ENCODE results near the gene APBA2.
A peak's percentile ranks its signal among the peaks of the same experiment; 100 is the strongest.

Gene APBA2

GRCh38 chr15:28980709-28981350 lies 95.1 kb downstream of the APBA2 start:
- CTCF ChIA-PET = interaction anchor here (0.6 kb wide), 1 partner anchor 124 kb away, joined by 3 read pairs; no protein-coding TSS in a partner anchor
- H3K4me1 ChIP-seq (ENCODE audit: control insufficient read depth, insufficient read depth, low read length) = no peaks in the 10 kb centered on the region
- H3K9me3 ChIP-seq (ENCODE audit: control insufficient read depth, insufficient read depth, low read depth, low read length) = no peaks in the 10 kb centered on the region
- peak; percentile 92 for TF ChIP-seq SCRT2 (tag by site-specific recombination; IDR thresholded peaks at IDR 0.05)
- no peak for TF ChIP-seq KLF7 (tag by site-specific recombination; IDR thresholded peaks at IDR 0.05; ENCODE audit: borderline replicate concordance)
- TF ChIP-seq SCRT1 (tag by site-specific recombination; IDR thresholded peaks at IDR 0.05; ENCODE audit: borderline replicate concordance) = peak; percentile 76; the same call in 1 of the 2 replicates
- POLR2A ChIA-PET = no interaction called here
- no peak overlapping the region for H3K4me3 ChIP-seq (ENCODE audit: low read depth, low read length)
- H3K27ac ChIP-seq (ENCODE audit: extremely low read depth, low read depth, low read length) = no peak overlapping the region
- H3K36me3 ChIP-seq (ENCODE audit: control insufficient read depth in 2 of 2, insufficient read depth in 1 of 2, low read length in 2 of 2) = no peaks in the 10 kb centered on the region

- POLR2A ChIA-PET = no interaction called here
- Histone ChIP-seq H3K27ac (ENCODE audit: extremely low read depth, low read depth, low read length) (no peak overlapping the region), H3K4me3 (ENCODE audit: low read depth, low read length) (no peak overlapping the region), H3K9me3 (ENCODE audit: control insufficient read depth, insufficient read depth, low read depth, low read length) (no peaks in the 10 kb centered on the region), H3K4me1 (ENCODE audit: control insufficient read depth, insufficient read depth, low read length) (no peaks in the 10 kb centered on the region), H3K36me3 (ENCODE audit: control insufficient read depth in 2 of 2, insufficient read depth in 1 of 2, low read length in 2 of 2) (no peaks in the 10 kb centered on the region)
- CTCF ChIA-PET = interaction anchor here (1.2 kb wide), 1 partner anchor 7 kb away, joined by 3 read pairs; no protein-coding TSS in a partner anchor
- no peak for TF ChIP-seq ZNF398 (tag by site-specific recombination; IDR thresholded peaks at IDR 0.05)
- 0 out of 2 replicates have a peak, but pooled peaks have one; percentile 4 for TF ChIP-seq SCRT2 (tag by site-specific recombination; IDR thresholded peaks at IDR 0.05)
Observed at GRCh38 chr15:28981351-28981720, 95.6 kb downstream of the APBA2 start.

GRCh38 chr15:28981921-28982320 lies 96.1 kb downstream of the APBA2 start:
- POLR2A ChIA-PET = no interaction called here
- Histone ChIP-seq H3K4me3 (ENCODE audit: low read depth, low read length) (no peak overlapping the region), H3K27ac (ENCODE audit: extremely low read depth, low read depth, low read length) (no peak overlapping the region), H3K9me3 (ENCODE audit: control insufficient read depth, insufficient read depth, low read depth, low read length) (no peaks in the 10 kb centered on the region), H3K36me3 (ENCODE audit: control insufficient read depth in 2 of 2, insufficient read depth in 1 of 2, low read length in 2 of 2) (no peaks in the 10 kb centered on the region), H3K4me1 (ENCODE audit: control insufficient read depth, insufficient read depth, low read length) (no peaks in the 10 kb centered on the region)
- CTCF ChIA-PET = interaction anchor here (1.2 kb wide), 1 partner anchor 8 kb away, joined by 3 read pairs; no protein-coding TSS in a partner anchor
- no peak for TF ChIP-seq ZNF366 (tag by site-specific recombination; conservative IDR thresholded peaks at IDR 0.05)
- TF ChIP-seq ZNF76 (tag by site-specific recombination; IDR thresholded peaks at IDR 0.05; ENCODE audit: borderline replicate concordance, low read depth) = no peak
- no peak for TF ChIP-seq ZNF423 (tag by site-specific recombination; IDR thresholded peaks at IDR 0.05)
- no peak for TF ChIP-seq MEIS1 (CRISPR knock-in tag; IDR thresholded peaks at IDR 0.05; ENCODE audit: borderline replicate concordance)
- no peak for TF ChIP-seq WT1 (tag by site-specific recombination; IDR thresholded peaks at IDR 0.05)
- no peak for TF ChIP-seq ZSCAN16 (tag by site-specific recombination; IDR thresholded peaks at IDR 0.05)
- no peak for TF ChIP-seq GFI1B (tag by site-specific recombination; IDR thresholded peaks at IDR 0.05)
- TF ChIP-seq ZNF394 (tag by site-specific recombination; IDR thresholded peaks at IDR 0.05; ENCODE audit: borderline replicate concordance) = no peak
- TF ChIP-seq ZNF529 (tag by site-specific recombination; IDR thresholded peaks at IDR 0.05; ENCODE audit: insufficient replicate concordance) = no peak
- TF ChIP-seq ZNF768 (tag by site-specific recombination; IDR thresholded peaks at IDR 0.05) = no peak
- TF ChIP-seq SCRT2 (tag by site-specific recombination; IDR thresholded peaks at IDR 0.05) = no peak

- ChIA-PET POLR2A (no interaction called here), CTCF (interaction anchor here (0.7 kb wide), 1 partner anchor 84 kb away, joined by 3 read pairs; no protein-coding TSS in a partner anchor)
- no peaks in the 10 kb centered on the region for H3K36me3 ChIP-seq (ENCODE audit: control insufficient read depth in 2 of 2, insufficient read depth in 1 of 2, low read length in 2 of 2)
- H3K4me1 ChIP-seq (ENCODE audit: control insufficient read depth, insufficient read depth, low read length) = no peaks in the 10 kb centered on the region
- no peak overlapping the region for H3K4me3 ChIP-seq (ENCODE audit: low read depth, low read length)
- H3K27ac ChIP-seq (ENCODE audit: extremely low read depth, low read depth, low read length) = no peak overlapping the region
- no peaks in the 10 kb centered on the region for H3K9me3 ChIP-seq (ENCODE audit: control insufficient read depth, insufficient read depth, low read depth, low read length)
- TF ChIP-seq GLIS2 (tag by site-specific recombination; IDR thresholded peaks at IDR 0.05) = no peak
- TF ChIP-seq ZNF302 (tag by site-specific recombination; IDR thresholded peaks at IDR 0.05; ENCODE audit: low read depth) = no peak
- TF ChIP-seq ZNF670 (tag by site-specific recombination; IDR thresholded peaks at IDR 0.05; ENCODE audit: low read depth) = no peak
- no peak for TF ChIP-seq ZNF146 (tag by site-specific recombination; IDR thresholded peaks at IDR 0.05)
- no peak for TF ChIP-seq ZNF292 (tag by site-specific recombination; IDR thresholded peaks at IDR 0.05; ENCODE audit: borderline replicate concordance, low read depth)
- TF ChIP-seq HOXD13 (CRISPR knock-in tag; IDR thresholded peaks at IDR 0.05; ENCODE audit: borderline replicate concordance) = no peak
- no peak for TF ChIP-seq ZNF501 (tag by site-specific recombination; IDR thresholded peaks at IDR 0.05)
- TF ChIP-seq MZF1 (tag by site-specific recombination; IDR thresholded peaks at IDR 0.05; ENCODE audit: borderline replicate concordance) = no peak
- TF ChIP-seq ZFP41 (tag by site-specific recombination; IDR thresholded peaks at IDR 0.05; ENCODE audit: borderline replicate concordance) = no peak
- no peak for TF ChIP-seq GFI1B (tag by site-specific recombination; IDR thresholded peaks at IDR 0.05)
- TF ChIP-seq ZNF341 (tag by site-specific recombination; IDR thresholded peaks at IDR 0.05; ENCODE audit: low read depth) = no peak
- TF ChIP-seq ZNF16 (tag by site-specific recombination; IDR thresholded peaks at IDR 0.05; ENCODE audit: low read depth) = no peak
- TF ChIP-seq KLF8 (tag by site-specific recombination; IDR thresholded peaks at IDR 0.05) = no peak
Observed at GRCh38 chr15:28982886-28983285, 97.1 kb downstream of the APBA2 start.
